Muscle layer of duodenum (tissue), 2 donors: Measurements from ENCODE around the gene NSD1.
"Not testable (repeated sequence)": the region's sequence is repeated elsewhere in the genome, so short reads cannot be mapped to it uniquely, and the experiment has no call there.

Source experiments
- H3K27ac ChIP-seq: one replicate; pipeline ENCODE4 v1.7.0; 2013; ENCODE audit warnings: mild to moderate bottlenecking, low read length
- H3K27me3 ChIP-seq: one replicate; pipeline ENCODE4 v1.7.0; 2013; ENCODE audit warnings: low read depth, mild to moderate bottlenecking, control low read depth, low read length
- H3K36me3 ChIP-seq, 2 donors: one replicate each; pipeline ENCODE4 v1.7.0; 2013; ENCODE audit warnings: low read length in 2 of 2, control low read depth in 1 of 2, mild to moderate bottlenecking in 1 of 2; ENCODE audit not compliant: insufficient read depth in 2 of 2, control insufficient read depth in 1 of 2
- H3K4me1 ChIP-seq, 2 donors: one replicate each; pipeline ENCODE4 v1.7.0; 2013; ENCODE audit warnings: low read length in 2 of 2, mild to moderate bottlenecking in 2 of 2, control low read depth in 1 of 2, moderate library complexity in 1 of 2; ENCODE audit not compliant: insufficient read depth in 2 of 2, control insufficient read depth in 1 of 2
- H3K4me3 ChIP-seq, 2 donors: one replicate each; pipeline ENCODE4 v1.7.0; 2013; ENCODE audit warnings: low read length in 2 of 2, low read depth in 1 of 2, mild to moderate bottlenecking in 1 of 2
- H3K9me3 ChIP-seq, 2 donors: one replicate each; pipeline ENCODE4 v1.7.0; 2013; ENCODE audit warnings: low read length in 2 of 2, control low read depth in 1 of 2, mild to moderate bottlenecking in 1 of 2; ENCODE audit not compliant: control insufficient read depth in 1 of 2
- donor health status: healthy.

Gene NSD1

GRCh38 chr5:177242304-177242703, 108.7 kb downstream of the NSD1 start:
- H3K9me3 ChIP-seq, result no peaks in the 10 kb centered on the region
- H3K4me1 ChIP-seq, result no peaks in the 10 kb centered on the region
- H3K27me3 ChIP-seq, result no peaks in the 10 kb centered on the region
- H3K4me3 ChIP-seq, result no peak overlapping the region
- no peak overlapping the region for H3K27ac ChIP-seq
- H3K36me3 ChIP-seq, result peaks cover 43 to 48% of the 10 kb centered on the region in 2 donors

GRCh38 chr5:177249761-177250537, 116.4 kb downstream of the NSD1 start:
- Histone ChIP-seq H3K4me1 (no peaks in the 10 kb centered on the region), H3K27me3 (no peaks in the 10 kb centered on the region), H3K27ac (no peak overlapping the region), H3K4me3 (no peak overlapping the region), H3K36me3 (peaks cover 50 to 62% of the 10 kb centered on the region in 2 donors), H3K9me3 (no peaks in the 10 kb centered on the region)

- no peaks in the 10 kb centered on the region for H3K4me1 ChIP-seq
- H3K36me3 ChIP-seq, result peaks cover 39 to 53% of the 10 kb centered on the region in 2 donors
- no peak overlapping the region for H3K27ac ChIP-seq
- H3K4me3 ChIP-seq, result no peak overlapping the region
- H3K27me3 ChIP-seq, result no peaks in the 10 kb centered on the region
- H3K9me3 ChIP-seq, result no peaks in the 10 kb centered on the region
Observed at GRCh38 chr5:177253252-177253651, 119.7 kb downstream of the NSD1 start.

GRCh38 chr5:177256296-177256695, 122.7 kb downstream of the NSD1 start:
- Histone ChIP-seq H3K9me3 (no peaks in the 10 kb centered on the region), H3K4me3 (no peak overlapping the region), H3K27ac (no peak overlapping the region), H3K4me1 (no peaks in the 10 kb centered on the region), H3K27me3 (no peaks in the 10 kb centered on the region), H3K36me3 (peaks cover 40 to 63% of the 10 kb centered on the region in 2 donors)

- not testable (repeated sequence) for H3K27me3 ChIP-seq, H3K4me3 ChIP-seq, H3K4me1 ChIP-seq, H3K27ac ChIP-seq, H3K9me3 ChIP-seq
- H3K36me3 ChIP-seq, result peaks cover 29 to 50% of the 10 kb centered on the region in 2 donors
Observed at GRCh38 chr5:177258711-177259110, 125.1 kb downstream of the NSD1 start.

GRCh38 chr5:177260961-177261360, 127.4 kb downstream of the NSD1 start:
- H3K9me3 ChIP-seq, result no peaks in the 10 kb centered on the region
- no peak overlapping the region for H3K4me3 ChIP-seq
- no peaks in the 10 kb centered on the region for H3K27me3 ChIP-seq
- H3K36me3 ChIP-seq, result peaks cover 40 to 46% of the 10 kb centered on the region in 2 donors
- peaks cover 0 to 5% of the 10 kb centered on the region in 2 donors for H3K4me1 ChIP-seq
- H3K27ac ChIP-seq, result no peak overlapping the region

GRCh38 chr5:177261510-177261909, 127.9 kb downstream of the NSD1 start:
- no peaks in the 10 kb centered on the region for H3K9me3 ChIP-seq
- H3K27ac ChIP-seq, result no peak overlapping the region
- peaks cover 0 to 5% of the 10 kb centered on the region in 2 donors for H3K4me1 ChIP-seq
- H3K27me3 ChIP-seq, result no peaks in the 10 kb centered on the region
- H3K4me3 ChIP-seq, result no peak overlapping the region
- peaks cover 41 to 52% of the 10 kb centered on the region in 2 donors for H3K36me3 ChIP-seq

- H3K9me3 ChIP-seq, result no peaks in the 10 kb centered on the region
- H3K27me3 ChIP-seq, result no peaks in the 10 kb centered on the region
- H3K36me3 ChIP-seq, result peaks cover 34 to 54% of the 10 kb centered on the region in 2 donors
- H3K4me3 ChIP-seq, result no peak overlapping the region
- peaks cover 0 to 5% of the 10 kb centered on the region in 2 donors for H3K4me1 ChIP-seq
- no peak overlapping the region for H3K27ac ChIP-seq
Observed at GRCh38 chr5:177264178-177264577, 130.6 kb downstream of the NSD1 start.

GRCh38 chr5:177265395-177265794, 131.8 kb downstream of the NSD1 start:
- Histone ChIP-seq H3K4me1 (peaks cover 0 to 5% of the 10 kb centered on the region in 2 donors), H3K27me3 (no peaks in the 10 kb centered on the region), H3K27ac (no peak overlapping the region), H3K9me3 (no peaks in the 10 kb centered on the region), H3K4me3 (no peak overlapping the region), H3K36me3 (peaks cover 41 to 59% of the 10 kb centered on the region in 2 donors)

GRCh38 chr5:177269232-177269895, 135.8 kb downstream of the NSD1 start:
- H3K4me1 ChIP-seq, result peaks cover 0 to 5% of the 10 kb centered on the region in 2 donors
- peaks cover 43 to 67% of the 10 kb centered on the region in 2 donors for H3K36me3 ChIP-seq
- no peak overlapping the region for H3K27ac ChIP-seq
- H3K27me3 ChIP-seq, result no peaks in the 10 kb centered on the region
- no peak overlapping the region for H3K4me3 ChIP-seq
- H3K9me3 ChIP-seq, result no peaks in the 10 kb centered on the region

- Histone ChIP-seq H3K27ac (no peak overlapping the region), H3K36me3 (peaks cover 42 to 72% of the 10 kb centered on the region in 2 donors), H3K4me3 (no peak overlapping the region), H3K4me1 (peaks cover 0 to 5% of the 10 kb centered on the region in 2 donors), H3K9me3 (no peaks in the 10 kb centered on the region), H3K27me3 (no peaks in the 10 kb centered on the region)
Observed at GRCh38 chr5:177269976-177270375, 136.4 kb downstream of the NSD1 start.
